SIG-M5 treated with dmso at 0.1 percent for 504 hours (cell line): ENCODE measurements around the gene SLC37A4.
"Not testable (repeated sequence)": the region's sequence is repeated elsewhere in the genome, so short reads cannot be mapped to it uniquely, and the experiment has no call there.

Experiments used
- DNase-seq: peaks from one replicate; lab custom pipeline; 2025; ENCODE audit not compliant: unreplicated experiment; lab: John Stamatoyannopoulos, UW

Gene SLC37A4

GRCh38 chr11:119018074-119018938 lies 12.4 kb downstream of the SLC37A4 start, which contains the start of the genes RPS25 and TRAPPC4:
TSS of gene RPS25 (minus strand) at chr11:119018343. CDS start at chr11:119018284, 59 bp downstream.
TSS of gene TRAPPC4 (plus strand) at chr11:119018766. CDS start at chr11:119018796, 30 bp downstream.
- peak; percentile 98 for DNase-seq

GRCh38 chr11:119017377-119017776 lies 13.3 kb downstream of the SLC37A4 start:
- DNase-seq, result not testable (repeated sequence)

GRCh38 chr11:119016216-119017009 lies 14.3 kb downstream of the SLC37A4 start:
- no peak for DNase-seq

- no peak for DNase-seq
These were observed 15.5 kb downstream of the SLC37A4 start for GRCh38 chr11:119015054-119015611.

GRCh38 chr11:119014209-119014924 lies 16.3 kb downstream of the SLC37A4 start:
- DNase-seq, result no peak

- no peak for DNase-seq
These were observed 18.0 kb downstream of the SLC37A4 start for GRCh38 chr11:119012629-119013170.

- DNase-seq, result no peak
These were observed 19.1 kb downstream of the SLC37A4 start for GRCh38 chr11:119011476-119012053.

GRCh38 chr11:119006656-119007055 lies 24.0 kb downstream of the SLC37A4 start:
- no peak for DNase-seq

- DNase-seq, result no peak
These were observed 29.8 kb downstream of the SLC37A4 start for GRCh38 chr11:119000906-119001305.

GRCh38 chr11:118998822-118999221 lies 31.9 kb downstream of the SLC37A4 start:
- DNase-seq, result no peak

- DNase-seq, result no peak
These were observed 32.3 kb downstream of the SLC37A4 start for GRCh38 chr11:118998388-118998717.

- DNase-seq, result peak; percentile 90
These were observed 32.9 kb downstream of the SLC37A4 start, which contains the start of gene CENATAC for GRCh38 chr11:118997627-118998387. TSS of gene CENATAC (plus strand) at chr11:118998138. CDS start at chr11:118998198, 60 bp downstream.

- peak; percentile 75 for DNase-seq
These were observed 33.6 kb downstream of the SLC37A4 start for GRCh38 chr11:118996926-118997626.

GRCh38 chr11:118991486-118992038 lies 39.1 kb downstream of the SLC37A4 start:
- not testable (repeated sequence) for DNase-seq

- no peak for DNase-seq
These were observed 42.4 kb downstream of the SLC37A4 start for GRCh38 chr11:118988280-118988679.

GRCh38 chr11:118984825-118985224 lies 45.9 kb downstream of the SLC37A4 start:
- DNase-seq, result no peak

- not testable (repeated sequence) for DNase-seq
These were observed 46.3 kb downstream of the SLC37A4 start for GRCh38 chr11:118984337-118984736.

- DNase-seq, result no peak
These were observed 50.3 kb downstream of the SLC37A4 start for GRCh38 chr11:118980191-118980881.
